Measurements from ENCODE around the gene TXNDC17.
"Not testable (repeated sequence)": the region's sequence is repeated elsewhere in the genome, so short reads cannot be mapped to it uniquely, and the experiment has no call there.

Gene TXNDC17

GRCh38 chr17:6637458-6637840, 3.4 kb upstream of the TXNDC17 start:
- no peak for DNase-seq (ENCODE audit: low spot score)

- DNase-seq (ENCODE audit: low spot score): no peak
These were observed 2.6 kb upstream of the TXNDC17 start for GRCh38 chr17:6638046-6638908.

GRCh38 chr17:6639014-6639585, 1.8 kb upstream of the TXNDC17 start:
- no peak for DNase-seq (ENCODE audit: low spot score)

- DNase-seq (ENCODE audit: low spot score): peak; percentile 53
These were observed 999 bp upstream of the TXNDC17 start for GRCh38 chr17:6639586-6640535.

GRCh38 chr17:6641247-6641863, 495 bp downstream of the TXNDC17 start:
- DNase-seq (ENCODE audit: low spot score): no peak

- DNase-seq (ENCODE audit: low spot score): no peak
These were observed 1.7 kb downstream of the TXNDC17 start for GRCh38 chr17:6642592-6642991.

GRCh38 chr17:6643451-6644125, 2.7 kb downstream of the TXNDC17 start:
- no peak for DNase-seq (ENCODE audit: low spot score)

GRCh38 chr17:6648181-6648580, 7.3 kb downstream of the TXNDC17 start:
- no peak for DNase-seq (ENCODE audit: low spot score)

GRCh38 chr17:6651354-6651918, 10.6 kb downstream of the TXNDC17 start, which contains the start of the genes C17orf100 and MED31:
C17orf100 (plus strand) TSS chr17:6651762; CDS start chr17:6651914, 152 bp downstream.
MED31 (minus strand) TSS chr17:6651605; CDS start chr17:6651528, 77 bp downstream.
- peak; percentile 96 for DNase-seq (ENCODE audit: low spot score)

GRCh38 chr17:6651919-6652452, 11.1 kb downstream of the TXNDC17 start:
- no peak for DNase-seq (ENCODE audit: low spot score)

- peak; percentile 75 for DNase-seq (ENCODE audit: low spot score)
These were observed 14.2 kb downstream of the TXNDC17 start for GRCh38 chr17:6654841-6655731.

- DNase-seq (ENCODE audit: low spot score): not testable (repeated sequence)
These were observed 15.0 kb downstream of the TXNDC17 start for GRCh38 chr17:6655732-6656361.

- DNase-seq (ENCODE audit: low spot score): peak; percentile 56
These were observed 16.2 kb downstream of the TXNDC17 start for GRCh38 chr17:6656797-6657632.

GRCh38 chr17:6657633-6658287, 16.9 kb downstream of the TXNDC17 start:
- no peak for DNase-seq (ENCODE audit: low spot score)

- DNase-seq (ENCODE audit: low spot score): not testable (repeated sequence)
These were observed 17.6 kb downstream of the TXNDC17 start for GRCh38 chr17:6658411-6658810.

GRCh38 chr17:6660101-6660500, 19.2 kb downstream of the TXNDC17 start:
- DNase-seq (ENCODE audit: low spot score): no peak

GRCh38 chr17:6660805-6661463, 20.1 kb downstream of the TXNDC17 start:
- DNase-seq (ENCODE audit: low spot score): no peak
